ENCODE measurements around the gene MYH7B.

- TF ChIP-seq ELF1 (IDR thresholded peaks at IDR 0.05; ENCODE audit: borderline replicate concordance, low read depth) = no peak
- no peak for TF ChIP-seq ZNF274 (IDR thresholded peaks at IDR 0.05; ENCODE audit: low read depth, low read length)
- no peak for TF ChIP-seq CTCF (IDR thresholded peaks at IDR 0.05 in 2 of 3, conservative IDR thresholded peaks at IDR 0.05 in 1 of 3; ENCODE audit: borderline replicate concordance in 1 of 3, insufficient read depth in 1 of 3, low read depth in 2 of 3, low read length in 2 of 3)
- TF ChIP-seq YY1 (IDR thresholded peaks at IDR 0.05; ENCODE audit: extremely low read depth, insufficient replicate concordance, low read depth, low read length) = no peak
- TF ChIP-seq REST (IDR thresholded peaks at IDR 0.05; ENCODE audit: low read depth) = no peak
- no peak for TF ChIP-seq MAX (IDR thresholded peaks at IDR 0.05)
- TF ChIP-seq EGR1 (IDR thresholded peaks at IDR 0.05; ENCODE audit: low read depth) = no peak
- no peak for TF ChIP-seq ZFX (IDR thresholded peaks at IDR 0.05)
Measured at GRCh38 chr20:34997131-34997561, 41.5 kb downstream of the MYH7B start.
